Natural killer cell (primary cell): ENCODE data around the gene ZC3H18. TPM values are rescaled to one million over a fixed set of nuclear protein-coding genes. Genes with fewer than 3 reads are reported as not detected.

Source experiments
- ATAC-seq, 3 donors: fragments of 150-1000 bp in 2 of 3; fragments of 200-7000 bp in 1 of 3; cut with Tn5 transposase; 1 replicate in 1 of 3; 2 replicates in 2 of 3; pipeline ENCODE4 v1.10.0; 2021; ENCODE audit warnings: mild to moderate bottlenecking in 2 of 3, moderate library complexity in 2 of 3
- DNase-seq, 2 donors: peaks; one replicate each; pipeline versions ENCODE4 v3.0.0 to v3.0.0-alpha.2; 2013 to 2021; ENCODE audit warnings: mixed read lengths in 1 of 2
- H3K27ac ChIP-seq: one replicate; pipeline ENCODE4 v1.5.1; 2013; ENCODE audit warnings: mild to moderate bottlenecking, low read length
- H3K27me3 ChIP-seq: one replicate; pipeline ENCODE4 v1.6.1; 2013; ENCODE audit warnings: low read length; ENCODE audit not compliant: control insufficient read depth, insufficient read depth
- H3K36me3 ChIP-seq: one replicate; pipeline ENCODE4 v1.6.1; 2013; ENCODE audit warnings: low read length; ENCODE audit not compliant: control insufficient read depth, insufficient read depth
- H3K4me1 ChIP-seq: one replicate; pipeline ENCODE4 v1.6.1; 2013; ENCODE audit warnings: low read length; ENCODE audit not compliant: control insufficient read depth, insufficient read depth
- H3K4me3 ChIP-seq: one replicate; pipeline ENCODE4 v1.5.1; 2013; ENCODE audit warnings: low read length
- H3K9me3 ChIP-seq: one replicate; pipeline ENCODE4 v1.6.1; 2013; ENCODE audit warnings: low read length; ENCODE audit not compliant: control insufficient read depth, insufficient read depth
- H3K27ac Mint-ChIP-seq, 2 donors: one replicate each; pipeline ENCODE4 v1.8.0; 2022; ENCODE audit warnings: mild to moderate bottlenecking in 2 of 2, mixed read lengths in 2 of 2, moderate library complexity in 1 of 2
- H3K27me3 Mint-ChIP-seq, 2 donors: one replicate each; pipeline ENCODE4 v1.8.0; 2022; ENCODE audit warnings: low read depth in 2 of 2, mixed read lengths in 2 of 2
- H3K36me3 Mint-ChIP-seq: one replicate; pipeline ENCODE4 v1.8.0; 2022; ENCODE audit warnings: mixed read lengths
- H3K4me1 Mint-ChIP-seq, 2 donors: one replicate each; pipeline ENCODE4 v1.8.0; 2022; ENCODE audit warnings: mixed read lengths in 2 of 2
- H3K4me3 Mint-ChIP-seq: one replicate; pipeline ENCODE4 v1.8.0; 2022; ENCODE audit warnings: mild to moderate bottlenecking, moderate library complexity, mixed read lengths
- H3K9me3 Mint-ChIP-seq, 2 donors: one replicate each; pipeline ENCODE4 v1.8.0; 2022; ENCODE audit warnings: mixed read lengths in 2 of 2
- WGBS: methylation state at CpG from one replicate; pipeline ENCODE4 v1.1.7; 2013; ENCODE audit warnings: missing lambda C conversion rate; ENCODE audit not compliant: insufficient coverage; 5-methylcytosine and 5-hydroxymethylcytosine counted together
- intact Hi-C: fragments of 100-400 bp; cut with micrococcal nuclease; formaldehyde crosslinking; loops from one replicate; pipeline ENCODE4 v1.14.2; 2022
- total RNA-seq, 4 donors: library from RNA; stranded (reverse); fragments of 120-200 nt in 1 of 4; gene quantifications; one replicate each; pipeline versions ENCODE4 v1.2.3 to v1.2.4, GENCODE V29; 2013 to 2022
- TF ChIP-seq, protein P1 (sequence below): fragments of 200-600 bp; IDR thresholded peaks from one replicate; pipeline ENCODE4 v1.8.0; 2022; ENCODE audit warnings: antibody characterized with exemption

ZC3H18 gene
- total RNA-seq, 3 donors from 2014 or later (not counting 1 experiment from before 2014, with no cell fraction given) = 125 to 130 (median 126) TPM

DNA sequence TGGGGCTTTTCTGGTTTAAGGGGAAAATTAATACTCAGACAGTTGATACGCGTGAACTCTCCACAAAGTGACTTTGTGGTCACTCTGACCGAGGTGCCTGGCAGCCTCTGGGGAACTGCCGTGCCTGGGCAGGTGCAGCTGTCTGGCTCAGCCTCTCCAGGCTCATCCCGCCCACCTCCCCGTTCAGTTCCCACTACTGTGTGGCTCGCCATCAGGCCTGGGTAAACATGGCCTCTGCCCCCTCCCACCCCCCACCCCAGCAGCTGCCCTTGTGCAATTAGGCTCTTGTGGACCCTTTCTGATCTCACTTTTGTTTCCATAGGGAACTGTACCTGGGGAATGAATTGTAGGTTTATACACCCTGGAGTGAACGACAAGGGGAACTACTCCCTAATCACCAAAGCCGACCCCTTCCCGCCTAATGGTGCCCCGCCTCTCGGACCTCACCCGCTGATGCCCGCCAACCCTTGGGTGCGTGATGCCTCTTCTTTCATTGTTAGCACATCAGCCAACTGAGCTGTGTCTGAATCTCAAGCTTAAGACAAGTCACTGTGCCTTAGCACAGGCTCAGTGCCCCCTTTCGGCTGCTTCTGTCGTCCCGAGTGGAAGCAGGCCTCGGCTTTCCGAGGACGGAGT is 27.8 kb downstream of the ZC3H18 start:
- Mint-ChIP-seq H3K9me3 (no peaks in the 10 kb centered on the region), H3K27ac (no peak overlapping the region), H3K27me3 (no peaks in the 10 kb centered on the region), H3K4me1 (peaks cover 0 to 5% of the 10 kb centered on the region in 2 donors), H3K4me3 (no peak overlapping the region), H3K36me3 (no peaks in the 10 kb centered on the region)
- TF ChIP-seq, protein P1, sequence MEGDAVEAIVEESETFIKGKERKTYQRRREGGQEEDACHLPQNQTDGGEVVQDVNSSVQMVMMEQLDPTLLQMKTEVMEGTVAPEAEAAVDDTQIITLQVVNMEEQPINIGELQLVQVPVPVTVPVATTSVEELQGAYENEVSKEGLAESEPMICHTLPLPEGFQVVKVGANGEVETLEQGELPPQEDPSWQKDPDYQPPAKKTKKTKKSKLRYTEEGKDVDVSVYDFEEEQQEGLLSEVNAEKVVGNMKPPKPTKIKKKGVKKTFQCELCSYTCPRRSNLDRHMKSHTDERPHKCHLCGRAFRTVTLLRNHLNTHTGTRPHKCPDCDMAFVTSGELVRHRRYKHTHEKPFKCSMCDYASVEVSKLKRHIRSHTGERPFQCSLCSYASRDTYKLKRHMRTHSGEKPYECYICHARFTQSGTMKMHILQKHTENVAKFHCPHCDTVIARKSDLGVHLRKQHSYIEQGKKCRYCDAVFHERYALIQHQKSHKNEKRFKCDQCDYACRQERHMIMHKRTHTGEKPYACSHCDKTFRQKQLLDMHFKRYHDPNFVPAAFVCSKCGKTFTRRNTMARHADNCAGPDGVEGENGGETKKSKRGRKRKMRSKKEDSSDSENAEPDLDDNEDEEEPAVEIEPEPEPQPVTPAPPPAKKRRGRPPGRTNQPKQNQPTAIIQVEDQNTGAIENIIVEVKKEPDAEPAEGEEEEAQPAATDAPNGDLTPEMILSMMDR = no peak
- Histone ChIP-seq H3K9me3 (no peaks in the 10 kb centered on the region), H3K27me3 (no peaks in the 10 kb centered on the region), H3K27ac (no peak overlapping the region), H3K4me1 (peaks cover 3% of the 10 kb centered on the region), H3K4me3 (no peak overlapping the region), H3K36me3 (peaks cover 52% of the 10 kb centered on the region)
- intact Hi-C loops = no loop called here
- no peak for ATAC-seq
- WGBS = 79% methylated on average over 21 of the region's 21 CpGs
- no peak for DNase-seq

DNA sequence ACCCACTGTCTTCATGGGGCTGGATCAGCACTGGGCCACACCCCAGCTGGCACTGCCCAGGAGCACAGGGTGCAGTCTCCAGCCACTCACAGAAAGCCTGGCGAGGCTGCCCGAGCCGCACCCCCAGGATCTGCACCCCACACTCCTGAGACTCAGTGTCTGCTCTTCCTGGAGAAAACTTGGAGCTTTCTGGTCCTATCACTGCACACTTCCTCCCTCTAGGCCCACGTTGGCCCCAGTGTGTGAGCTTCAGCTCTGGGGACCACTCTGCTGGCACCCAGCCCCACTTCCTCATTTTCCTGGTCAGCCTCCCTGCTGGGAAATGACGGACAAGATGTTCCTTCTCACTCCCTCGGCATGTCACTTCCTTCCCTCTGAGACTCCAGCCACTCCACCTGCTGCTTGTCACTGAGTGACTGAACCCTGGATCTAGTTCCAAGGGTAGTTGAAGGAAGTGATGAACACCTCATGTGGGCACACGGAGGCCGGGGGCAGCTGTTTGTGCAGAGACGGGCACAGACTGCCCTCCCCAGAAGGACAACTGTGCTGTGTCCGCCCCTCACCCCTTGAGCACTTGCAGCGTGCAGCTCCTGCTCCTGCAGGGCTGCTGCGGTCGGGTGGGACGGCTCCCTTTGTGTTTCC is 29.0 kb downstream of the ZC3H18 start:
- ATAC-seq = no peak
- TF ChIP-seq, protein P1 = no peak
- no peak for DNase-seq
- no peak overlapping the region for H3K27ac ChIP-seq
- H3K36me3 ChIP-seq = peaks cover 47% of the 10 kb centered on the region
- no peak overlapping the region for H3K4me3 ChIP-seq
- no peaks in the 10 kb centered on the region for H3K27me3 ChIP-seq
- peaks cover 3% of the 10 kb centered on the region for H3K4me1 ChIP-seq
- no peaks in the 10 kb centered on the region for H3K9me3 ChIP-seq
- 86% methylated on average over 14 of the region's 14 CpGs for WGBS
- H3K27ac Mint-ChIP-seq = peak overlapping the region in 1 of 2 donors; percentile 50
- H3K36me3 Mint-ChIP-seq = no peaks in the 10 kb centered on the region
- H3K4me1 Mint-ChIP-seq = peaks cover 0 to 5% of the 10 kb centered on the region in 2 donors
- no peaks in the 10 kb centered on the region for H3K9me3 Mint-ChIP-seq
- intact Hi-C loops = no loop called here
- no peaks in the 10 kb centered on the region for H3K27me3 Mint-ChIP-seq
- no peak overlapping the region for H3K4me3 Mint-ChIP-seq

DNA sequence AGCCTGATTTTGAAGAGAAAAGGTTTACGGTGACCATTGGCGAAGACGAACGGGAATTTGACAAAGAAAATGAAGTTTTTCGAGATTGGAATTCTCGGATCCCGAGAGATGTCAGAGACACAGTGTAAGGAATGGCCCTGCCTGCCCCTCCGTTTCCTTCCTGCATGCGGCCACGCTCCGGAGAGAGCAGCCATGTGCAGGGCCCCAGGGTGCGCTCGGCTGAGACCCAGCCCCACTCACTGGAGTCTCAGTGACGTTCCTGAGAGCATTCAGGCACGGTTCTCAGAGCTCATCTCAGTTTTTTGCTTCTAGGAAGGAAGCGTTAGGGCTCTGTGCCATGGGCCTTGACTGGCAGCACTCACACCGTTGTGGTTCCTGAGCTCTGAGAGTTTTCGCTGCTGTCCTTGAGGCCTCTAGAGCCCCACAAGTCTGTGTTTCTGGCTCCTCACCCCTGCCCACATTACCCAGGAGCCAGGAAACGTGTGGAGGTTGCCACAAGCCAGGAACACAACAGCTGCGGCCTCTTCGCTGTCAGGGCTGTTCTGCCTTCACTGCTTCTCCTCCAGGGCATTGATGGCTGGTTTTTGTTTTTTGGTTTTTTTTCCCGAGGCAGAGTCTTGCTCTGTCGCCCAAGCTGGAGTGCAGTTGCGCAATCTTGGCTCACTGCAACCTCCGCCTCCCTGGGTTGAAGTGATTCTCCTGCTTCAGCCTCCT is 29.8 kb downstream of the ZC3H18 start:
- Histone ChIP-seq H3K9me3 (no peaks in the 10 kb centered on the region), H3K4me3 (no peak overlapping the region), H3K27ac (no peak overlapping the region), H3K27me3 (no peaks in the 10 kb centered on the region), H3K36me3 (peaks cover 43% of the 10 kb centered on the region), H3K4me1 (peaks cover 3% of the 10 kb centered on the region)
- TF ChIP-seq, protein P1 = no peak
- H3K4me1 Mint-ChIP-seq = peaks cover 0 to 5% of the 10 kb centered on the region in 2 donors
- no peak for DNase-seq
- H3K9me3 Mint-ChIP-seq = no peaks in the 10 kb centered on the region
- WGBS = 82% methylated on average over 25 of the region's 25 CpGs
- no peak for ATAC-seq
- no peaks in the 10 kb centered on the region for H3K36me3 Mint-ChIP-seq
- intact Hi-C loops = no loop called here
- H3K27ac Mint-ChIP-seq = no peak overlapping the region
- no peak overlapping the region for H3K4me3 Mint-ChIP-seq
- H3K27me3 Mint-ChIP-seq = no peaks in the 10 kb centered on the region
